Neuron (in vitro differentiated cells): ENCODE data around the gene PAIP2.
"Not testable (repeated sequence)": the region's sequence is repeated elsewhere in the genome, so short reads cannot be mapped to it uniquely, and the experiment has no call there.

Experiments
- H2AFZ ChIP-seq: one replicate; pipeline ENCODE4 v1.6.1; 2013; ENCODE audit warnings: low read depth, mild to moderate bottlenecking, inconsistent platforms, low read length, moderate library complexity
- H3K27me3 ChIP-seq: one replicate; pipeline ENCODE4 v1.6.1; 2013; ENCODE audit warnings: low read length; ENCODE audit not compliant: insufficient read depth
- H3K36me3 ChIP-seq: one replicate; pipeline ENCODE4 v1.6.1; 2013; ENCODE audit warnings: low read length; ENCODE audit not compliant: insufficient read depth
- H3K4me1 ChIP-seq: one replicate; pipeline ENCODE4 v1.6.1; 2013; ENCODE audit warnings: low read length; ENCODE audit not compliant: insufficient read depth
- H3K4me3 ChIP-seq: 2 replicates; pipeline ENCODE4 v1.5.1; 2013; ENCODE audit warnings: mild to moderate bottlenecking, low read length, moderate library complexity
- H3K9me3 ChIP-seq: one replicate; pipeline ENCODE4 v1.6.1; 2013; ENCODE audit warnings: low read length

Gene PAIP2

DNA sequence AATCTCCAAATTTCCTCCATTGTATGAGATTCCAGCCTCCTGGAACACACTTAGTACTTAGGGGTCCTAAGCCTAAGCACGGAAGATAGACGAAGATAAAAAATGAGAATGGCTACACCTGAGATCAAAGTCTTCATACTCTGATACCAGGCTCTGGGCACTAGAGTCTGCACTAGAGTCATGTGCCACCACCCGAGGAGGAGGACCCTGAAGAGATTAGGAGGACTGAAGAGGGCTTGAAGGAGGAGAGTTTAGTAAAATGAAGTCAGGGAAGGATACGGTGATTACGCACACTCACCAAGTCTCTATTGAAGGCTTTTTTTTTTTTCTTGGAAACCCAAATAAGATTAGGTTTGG, 62.8 kb downstream of the PAIP2 start:
- Histone ChIP-seq H2AFZ (peak overlapping the region; percentile 79), H3K9me3 (no peaks in the 10 kb centered on the region), H3K36me3 (peaks cover 8% of the 10 kb centered on the region), H3K27me3 (no peaks in the 10 kb centered on the region), H3K4me1 (peaks cover 13% of the 10 kb centered on the region), H3K4me3 (peak overlapping the region; percentile 57)

GRCh38 chr5:139406963-139407362, 65.3 kb downstream of the PAIP2 start:
- H3K27me3 ChIP-seq: no peaks in the 10 kb centered on the region
- H3K4me3 ChIP-seq: no peak overlapping the region
- H3K4me1 ChIP-seq: peaks cover 13% of the 10 kb centered on the region
- no peaks in the 10 kb centered on the region for H3K36me3 ChIP-seq
- no peak overlapping the region for H2AFZ ChIP-seq
- no peaks in the 10 kb centered on the region for H3K9me3 ChIP-seq

GRCh38 chr5:139407517-139407916, 65.9 kb downstream of the PAIP2 start:
- H2AFZ ChIP-seq: no peak overlapping the region

DNA sequence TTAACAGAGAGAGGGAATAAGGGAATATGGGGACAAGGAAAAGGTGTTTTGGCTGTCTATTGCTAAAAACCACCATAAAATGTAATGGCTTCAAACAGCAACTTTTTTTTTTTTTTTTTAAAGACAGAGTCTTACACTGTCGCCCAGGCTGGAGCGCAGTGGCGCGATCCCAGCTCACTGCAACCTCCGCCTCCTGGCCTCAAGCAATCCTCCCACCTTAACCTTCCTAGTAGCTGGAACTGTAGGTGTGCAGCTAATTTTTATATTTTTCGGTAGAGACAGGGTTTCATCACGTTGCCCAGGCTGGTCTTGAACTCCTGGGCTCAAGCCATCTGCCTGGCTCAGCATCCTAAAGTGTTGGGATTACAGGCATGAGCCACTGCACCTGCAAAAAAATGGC, 66.5 kb downstream of the PAIP2 start:
- H3K9me3 ChIP-seq: no peaks in the 10 kb centered on the region
- H3K4me1 ChIP-seq: peaks cover 9% of the 10 kb centered on the region
- no peaks in the 10 kb centered on the region for H3K27me3 ChIP-seq
- H3K36me3 ChIP-seq: peaks cover 3% of the 10 kb centered on the region
- H3K4me3 ChIP-seq: no peak overlapping the region
- H2AFZ ChIP-seq: no peak overlapping the region

More at GRCh38 chr5:139407517-139407916, 65.9 kb downstream of the PAIP2 start:
- Histone ChIP-seq H3K9me3 (no peaks in the 10 kb centered on the region), H3K27me3 (no peaks in the 10 kb centered on the region), H3K4me3 (no peak overlapping the region), H3K4me1 (peaks cover 13% of the 10 kb centered on the region), H3K36me3 (peaks cover 1% of the 10 kb centered on the region)

DNA sequence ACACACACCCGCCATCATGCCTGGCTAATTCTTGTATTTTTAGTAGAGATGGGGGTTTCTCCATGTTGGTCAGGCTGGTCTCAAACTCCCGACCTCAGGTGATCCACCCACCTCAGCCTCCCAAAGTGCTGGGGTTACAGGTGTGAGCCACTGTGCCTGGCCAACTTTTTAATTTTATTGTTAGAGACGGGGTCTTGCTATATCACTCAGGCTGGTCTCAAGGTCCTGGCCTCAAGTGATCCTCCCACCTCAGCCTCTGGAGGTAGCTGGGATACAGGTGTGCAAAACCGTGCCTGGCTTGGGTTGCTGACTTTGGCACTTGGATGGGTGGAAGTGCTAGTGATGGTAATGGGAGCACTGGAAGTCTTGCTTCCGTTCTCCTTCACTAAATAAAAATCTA, 67.5 kb downstream of the PAIP2 start:
- H3K4me1 ChIP-seq, H3K9me3 ChIP-seq, H2AFZ ChIP-seq, H3K27me3 ChIP-seq, H3K36me3 ChIP-seq, H3K4me3 ChIP-seq: not testable (repeated sequence)

- H3K4me1 ChIP-seq: no peaks in the 10 kb centered on the region
- H3K4me3 ChIP-seq: no peak overlapping the region
- peaks cover 8% of the 10 kb centered on the region for H3K36me3 ChIP-seq
- H3K27me3 ChIP-seq: no peaks in the 10 kb centered on the region
- no peaks in the 10 kb centered on the region for H3K9me3 ChIP-seq
- H2AFZ ChIP-seq: no peak overlapping the region
Observed at GRCh38 chr5:139410121-139410992, 68.7 kb downstream of the PAIP2 start.

DNA sequence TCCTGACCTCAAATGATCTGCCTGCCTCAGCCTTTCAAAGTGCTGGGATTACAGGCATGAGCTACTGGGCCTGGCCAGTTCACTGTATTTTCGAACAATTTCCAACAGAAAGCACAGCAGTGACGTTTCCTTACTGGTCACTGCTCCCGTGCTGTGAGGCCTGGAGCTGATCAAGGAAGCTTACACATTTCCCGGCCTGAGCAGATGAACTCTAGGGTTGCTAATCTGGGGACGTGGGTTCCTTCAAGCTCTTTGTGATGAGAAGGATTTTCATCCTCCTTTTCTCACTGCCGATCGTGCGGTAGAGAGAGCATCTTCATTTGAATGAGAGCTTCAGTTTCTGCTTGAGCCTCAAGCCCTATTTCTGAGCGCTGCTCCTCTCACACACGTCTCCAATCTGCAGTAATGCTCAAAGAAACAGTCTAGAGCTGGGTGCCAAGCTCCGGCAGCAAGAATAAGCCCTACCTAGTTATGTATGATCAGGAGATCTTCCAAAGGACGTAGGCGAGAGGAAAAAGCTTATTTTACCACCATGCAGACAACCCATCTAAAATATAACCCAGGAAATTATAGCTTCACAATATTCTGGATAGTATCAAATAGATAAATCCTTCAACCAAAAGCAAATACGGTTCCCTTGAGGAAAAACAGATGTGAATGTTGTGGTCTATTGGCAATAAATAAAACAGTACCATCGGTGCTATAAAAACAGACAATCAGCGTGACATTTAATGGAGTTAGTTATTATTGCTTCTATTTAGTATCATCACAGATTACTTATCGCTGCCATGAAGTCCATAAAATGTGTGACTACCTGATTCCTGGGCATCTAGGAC, 69.6 kb downstream of the PAIP2 start:
- no peaks in the 10 kb centered on the region for H3K9me3 ChIP-seq
- no peaks in the 10 kb centered on the region for H3K27me3 ChIP-seq
- H3K4me1 ChIP-seq: no peaks in the 10 kb centered on the region
- no peak overlapping the region for H2AFZ ChIP-seq
- H3K36me3 ChIP-seq: peaks cover 13% of the 10 kb centered on the region
- H3K4me3 ChIP-seq: no peak overlapping the region

DNA sequence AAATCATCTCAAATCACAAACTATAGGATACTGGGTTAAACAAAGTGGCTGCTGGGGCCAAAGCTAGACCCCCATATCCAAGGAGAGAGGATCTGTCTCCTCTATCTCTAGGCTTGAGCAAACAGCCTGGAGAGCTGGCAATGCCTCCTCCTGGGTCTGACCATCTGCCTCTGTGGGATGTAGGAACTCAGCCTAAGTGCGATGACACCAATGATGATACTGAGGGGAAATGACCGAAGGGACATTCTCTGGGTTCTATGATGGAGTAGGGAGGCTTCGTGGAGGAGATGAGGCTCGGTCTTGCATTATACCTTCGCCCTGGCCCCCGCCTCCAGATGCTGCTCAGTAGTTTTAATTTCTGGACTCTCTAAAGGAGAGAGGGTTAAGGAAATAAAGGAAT, 71.5 kb downstream of the PAIP2 start:
- Histone ChIP-seq H3K27me3 (no peaks in the 10 kb centered on the region), H3K4me3 (no peak overlapping the region), H2AFZ (no peak overlapping the region), H3K9me3 (no peaks in the 10 kb centered on the region), H3K36me3 (peaks cover 18% of the 10 kb centered on the region), H3K4me1 (no peaks in the 10 kb centered on the region)

DNA sequence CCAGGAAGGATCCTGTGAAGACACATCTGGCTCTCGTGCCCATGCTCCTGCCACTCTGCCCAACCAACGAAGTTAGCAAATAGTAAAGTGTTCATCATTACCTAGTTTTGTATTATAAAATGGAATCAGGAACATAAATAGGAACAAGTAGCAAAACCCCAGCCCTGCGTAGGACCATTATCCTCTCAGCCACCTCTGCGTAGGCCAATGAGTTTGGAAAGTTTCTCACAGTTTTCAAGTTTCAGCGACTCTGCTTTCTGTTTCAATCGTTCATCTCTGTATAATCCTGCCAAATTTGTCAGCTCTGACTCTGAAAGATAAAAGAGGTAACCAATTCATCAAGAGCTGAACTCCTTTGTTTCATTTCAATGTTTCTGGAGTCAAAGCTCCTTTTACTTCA, 72.3 kb downstream of the PAIP2 start:
- Histone ChIP-seq H3K4me1 (no peaks in the 10 kb centered on the region), H3K27me3 (no peaks in the 10 kb centered on the region), H3K4me3 (no peak overlapping the region), H2AFZ (no peak overlapping the region), H3K36me3 (peaks cover 26% of the 10 kb centered on the region), H3K9me3 (no peaks in the 10 kb centered on the region)

DNA sequence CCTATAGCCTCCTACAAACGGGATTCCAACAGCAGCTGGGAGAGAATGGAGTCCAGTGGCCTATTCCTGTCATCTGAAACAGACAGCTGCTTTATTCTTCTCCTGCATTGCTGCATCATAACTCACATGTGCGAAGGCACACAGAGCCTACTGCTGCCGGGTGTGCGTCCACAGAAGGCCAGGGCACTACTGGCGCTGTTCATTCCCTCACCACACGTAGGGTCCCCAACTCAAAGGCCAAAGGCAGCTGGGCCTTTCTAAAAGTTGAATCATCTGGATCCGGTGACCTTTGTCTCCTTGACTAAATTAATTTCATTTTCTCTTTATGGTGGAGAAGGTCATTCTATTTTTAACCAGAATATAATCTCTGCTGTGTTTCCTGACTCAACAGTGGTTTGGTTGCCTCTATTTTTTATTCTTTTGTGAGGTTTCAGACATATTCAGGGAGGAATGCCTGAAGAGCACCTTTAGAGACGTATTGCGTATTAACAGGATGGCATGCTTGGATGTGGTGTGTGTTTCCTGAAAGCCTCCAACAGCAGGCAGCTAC, 73.0 kb downstream of the PAIP2 start:
- Histone ChIP-seq H3K36me3 (peaks cover 33% of the 10 kb centered on the region), H3K4me1 (peaks cover 2% of the 10 kb centered on the region), H2AFZ (no peak overlapping the region), H3K9me3 (no peaks in the 10 kb centered on the region), H3K27me3 (no peaks in the 10 kb centered on the region), H3K4me3 (no peak overlapping the region)

DNA sequence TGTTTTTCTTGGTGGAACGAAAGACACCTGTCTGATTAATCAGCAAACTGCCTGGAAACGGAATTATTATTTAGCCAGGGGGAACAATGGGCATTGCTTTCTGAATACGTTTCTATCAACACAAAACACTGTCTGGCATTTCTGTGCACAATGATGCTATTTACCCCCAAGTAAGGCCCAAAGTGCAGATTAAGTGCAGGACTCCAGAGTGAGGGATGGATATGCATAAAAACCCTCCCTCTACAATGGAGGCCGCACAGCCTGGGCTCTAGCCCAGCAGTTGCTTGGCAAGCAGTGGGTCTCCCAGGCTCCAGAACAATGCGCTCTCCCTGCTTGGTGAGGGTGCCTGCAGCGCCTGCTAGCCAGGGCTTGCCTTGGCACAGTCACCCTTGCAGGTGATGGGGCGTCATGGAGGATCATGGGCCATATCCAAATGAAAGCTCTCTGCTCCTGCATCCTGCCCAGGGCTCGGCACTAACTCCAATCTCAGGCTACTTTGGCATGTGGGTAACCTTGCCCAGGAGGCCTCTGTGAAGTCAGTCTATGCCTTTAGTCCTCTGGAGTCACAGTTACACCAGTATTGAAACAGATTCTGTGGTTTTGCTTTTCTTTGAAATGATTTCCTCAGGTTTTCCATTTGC, 73.7 kb downstream of the PAIP2 start:
- Histone ChIP-seq H3K36me3 (peaks cover 40% of the 10 kb centered on the region), H3K27me3 (no peaks in the 10 kb centered on the region), H3K9me3 (no peaks in the 10 kb centered on the region), H3K4me3 (no peak overlapping the region), H3K4me1 (peaks cover 7% of the 10 kb centered on the region), H2AFZ (no peak overlapping the region)

DNA sequence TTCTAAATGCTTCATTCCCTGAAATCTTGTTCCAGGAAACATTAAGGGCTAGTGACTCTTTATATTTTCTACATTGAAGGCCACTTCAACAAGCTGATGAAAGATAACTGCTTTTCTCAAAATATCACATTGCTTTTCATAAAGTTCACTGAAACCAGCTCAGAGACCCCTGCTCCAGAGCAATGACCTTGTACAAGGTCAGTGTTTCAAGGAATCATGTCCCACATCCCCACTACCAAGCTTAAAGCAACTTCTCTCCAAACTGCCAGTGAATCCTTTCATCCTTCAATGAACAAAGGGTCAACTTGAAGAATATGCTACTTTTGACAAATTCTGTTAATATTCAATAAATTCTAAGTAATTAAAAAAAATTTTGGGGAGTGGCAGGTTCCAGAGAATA, 74.2 kb downstream of the PAIP2 start:
- H3K27me3 ChIP-seq: no peaks in the 10 kb centered on the region
- no peak overlapping the region for H2AFZ ChIP-seq
- no peaks in the 10 kb centered on the region for H3K9me3 ChIP-seq
- H3K36me3 ChIP-seq: peaks cover 45% of the 10 kb centered on the region
- peaks cover 7% of the 10 kb centered on the region for H3K4me1 ChIP-seq
- no peak overlapping the region for H3K4me3 ChIP-seq

GRCh38 chr5:139416651-139417050, 75.0 kb downstream of the PAIP2 start:
- Histone ChIP-seq H3K4me1 (peaks cover 7% of the 10 kb centered on the region), H3K4me3 (no peak overlapping the region), H2AFZ (no peak overlapping the region), H3K27me3 (no peaks in the 10 kb centered on the region), H3K9me3 (no peaks in the 10 kb centered on the region), H3K36me3 (peaks cover 46% of the 10 kb centered on the region)
